HepG2 (cell line): ENCODE data around the gene RPL37. TPM values are rescaled to one million over a fixed set of nuclear protein-coding genes. Genes with fewer than 3 reads are reported as not detected.

Experiments
- AGO1 ChIP-seq: fragments of 200-400 bp; formaldehyde crosslinking; IDR thresholded peaks from 2 replicates; pipeline ENCODE4 v1.6.1; 2017; ENCODE audit warnings: mild to moderate bottlenecking, low read depth, low read length, moderate library complexity; ENCODE audit not compliant: poor library complexity, severe bottlenecking
- HMGA1 ChIP-seq: sonication (generic); formaldehyde crosslinking; conservative IDR thresholded peaks from 2 replicates; pipeline ENCODE4 v1.4.0; 2020; ENCODE audit warnings: missing genetic modification reagents
- MEIS1 ChIP-seq: sonication (generic); formaldehyde crosslinking; IDR thresholded peaks from 2 replicates; pipeline ENCODE4 v1.9.0; 2021; ENCODE audit warnings: mild to moderate bottlenecking, missing genetic modification reagents, moderate library complexity, borderline replicate concordance
- MIER2 ChIP-seq: IDR thresholded peaks from 2 replicates; pipeline ENCODE4 v1.6.1; 2016; ENCODE audit warnings: missing biosample characterization, missing genetic modification reagents
- NFE2L2 ChIP-seq: fragments of 150-350 bp; IDR thresholded peaks from 2 replicates; pipeline ENCODE4 v1.6.1; 2014; ENCODE audit warnings: low read length
- NFYB ChIP-seq: sonication (generic); formaldehyde crosslinking; IDR thresholded peaks from 2 replicates; pipeline ENCODE4 v1.4.0; 2020; ENCODE audit warnings: missing genetic modification reagents
- NR2F1 ChIP-seq, 2 experiments: fragments of 450-650 bp in 1 of 2; formaldehyde crosslinking in 1 of 2; IDR thresholded peaks; 2 replicates each; pipeline versions ENCODE4 v1.5.0 to v1.6.1; 2016 to 2020; ENCODE audit warnings: mild to moderate bottlenecking in 1 of 2, missing compliant biosample characterization in 1 of 2, missing genetic modification reagents in 1 of 2, moderate library complexity in 1 of 2
- RARA ChIP-seq: IDR thresholded peaks from 2 replicates; pipeline ENCODE4 v1.6.1; 2016; ENCODE audit warnings: missing genetic modification reagents, missing compliant biosample characterization
- SAFB2 ChIP-seq: sonication (generic); formaldehyde crosslinking; IDR thresholded peaks from 2 replicates; pipeline ENCODE4 v1.5.1; 2020; ENCODE audit warnings: missing genetic modification reagents, low read depth, mild to moderate bottlenecking, borderline replicate concordance
- TIGD3 ChIP-seq: sonication (generic); formaldehyde crosslinking; IDR thresholded peaks from 2 replicates; pipeline ENCODE4 v1.5.1; 2020; ENCODE audit warnings: mild to moderate bottlenecking, missing genetic modification reagents, borderline replicate concordance
- ZBTB2 ChIP-seq: sonication (generic); formaldehyde crosslinking; IDR thresholded peaks from 2 replicates; pipeline ENCODE4 v1.8.0; 2022; ENCODE audit warnings: low read depth, missing genetic modification reagents
- ZNF646 ChIP-seq: sonication (generic); formaldehyde crosslinking; IDR thresholded peaks from 2 replicates; pipeline ENCODE4 v1.9.0; 2021; ENCODE audit warnings: mild to moderate bottlenecking, missing genetic modification reagents
- ZNF766 ChIP-seq: sonication (generic); formaldehyde crosslinking; IDR thresholded peaks from 2 replicates; pipeline ENCODE4 v1.5.0; 2020; ENCODE audit warnings: missing genetic modification reagents, borderline replicate concordance
- polyA plus RNA-seq, 8 experiments: library from polyadenylated mRNA; depleted of rRNA in 3 of 8; stranded (reverse) in 7 of 8; unstranded in 1 of 8; fragments of >200 nt; fragmentation: Illumina TruSeq in 4 of 8; extraction: Trizol in 4 of 8; gene quantifications; 2 replicates each; pipeline versions ENCODE4 v1.2.1 to v1.2.3, GENCODE V29; 2011 to 2016; ENCODE audit warnings: low read depth in 4 of 8, missing spikeins in 1 of 8, mixed read lengths in 1 of 8; ENCODE audit not compliant: insufficient read depth in 1 of 8
- total RNA-seq, 5 experiments: library from RNA; depleted of rRNA; stranded (reverse); fragments of >200 nt; fragmentation: Illumina TruSeq; extraction: Trizol; gene quantifications; 2 replicates each; pipeline ENCODE4 v1.2.3, GENCODE V29; 2016; ENCODE audit warnings: low read depth in 1 of 5
- TF ChIP-seq, protein P1 (sequence below): sonication (generic); formaldehyde crosslinking; conservative IDR thresholded peaks from 2 replicates; pipeline ENCODE4 v1.8.0; 2022; ENCODE audit warnings: mild to moderate bottlenecking, moderate library complexity, missing genetic modification reagents

The RPL37 gene
- total and polyA plus RNA-seq, 2 of the 13 experiments (the other 11 are each of a cell fraction or from before 2014, with no cell fraction given) = 1,981 to 3,367 TPM

DNA sequence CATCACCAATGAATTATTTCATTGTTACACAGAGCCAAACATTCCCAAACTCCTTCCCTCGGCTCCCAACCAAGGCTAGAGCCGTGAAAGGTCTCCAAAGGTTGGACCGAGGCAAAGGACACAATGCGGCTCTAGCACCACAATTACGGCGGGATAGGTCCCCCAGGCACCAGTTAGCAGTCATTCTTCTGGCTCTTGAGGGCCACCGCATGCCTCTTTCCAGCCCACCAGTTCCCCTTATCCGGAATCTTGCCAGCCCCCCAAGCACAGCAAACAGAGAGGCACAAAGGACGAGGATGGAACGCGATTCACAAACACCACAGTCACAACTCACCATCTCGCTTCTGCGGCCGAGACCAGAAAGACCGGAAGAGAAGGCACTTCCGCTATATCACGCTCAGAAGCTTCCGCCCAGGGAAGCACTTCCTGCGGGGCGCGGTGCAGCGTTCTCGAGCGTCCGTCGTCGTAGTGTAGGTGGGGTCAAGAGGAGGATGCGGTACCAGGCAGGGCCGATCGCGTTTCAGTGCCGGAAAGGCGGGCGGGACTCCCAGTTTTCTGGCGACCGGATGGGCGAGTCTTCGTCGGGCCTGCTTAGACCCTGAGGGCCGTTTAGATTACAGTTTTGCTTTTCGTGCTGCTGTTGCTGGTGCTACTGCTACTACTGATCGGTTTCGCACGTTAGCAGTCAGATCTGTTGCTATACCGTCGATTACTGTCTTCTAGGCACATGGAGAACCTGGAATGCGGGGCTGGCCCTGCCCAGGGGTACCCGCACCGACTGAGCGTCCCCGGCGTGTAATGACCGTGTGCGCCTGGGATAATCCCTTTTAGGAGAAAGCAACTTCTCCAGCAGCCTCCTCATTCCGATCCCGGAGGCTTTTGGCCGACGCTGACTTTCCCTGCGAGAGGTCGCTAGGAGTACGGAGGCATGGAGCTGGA lies at the start of gene RPL37 (continued):
- TF ChIP-seq, protein P1, sequence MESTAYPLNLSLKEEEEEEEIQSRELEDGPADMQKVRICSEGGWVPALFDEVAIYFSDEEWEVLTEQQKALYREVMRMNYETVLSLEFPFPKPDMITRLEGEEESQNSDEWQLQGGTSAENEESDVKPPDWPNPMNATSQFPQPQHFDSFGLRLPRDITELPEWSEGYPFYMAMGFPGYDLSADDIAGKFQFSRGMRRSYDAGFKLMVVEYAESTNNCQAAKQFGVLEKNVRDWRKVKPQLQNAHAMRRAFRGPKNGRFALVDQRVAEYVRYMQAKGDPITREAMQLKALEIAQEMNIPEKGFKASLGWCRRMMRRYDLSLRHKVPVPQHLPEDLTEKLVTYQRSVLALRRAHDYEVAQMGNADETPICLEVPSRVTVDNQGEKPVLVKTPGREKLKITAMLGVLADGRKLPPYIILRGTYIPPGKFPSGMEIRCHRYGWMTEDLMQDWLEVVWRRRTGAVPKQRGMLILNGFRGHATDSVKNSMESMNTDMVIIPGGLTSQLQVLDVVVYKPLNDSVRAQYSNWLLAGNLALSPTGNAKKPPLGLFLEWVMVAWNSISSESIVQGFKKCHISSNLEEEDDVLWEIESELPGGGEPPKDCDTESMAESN (CRISPR knock-in tag) = peak; percentile 86
- TF ChIP-seq NFE2L2 = no peak
- no peak for TF ChIP-seq HMGA1 (CRISPR knock-in tag)
- TF ChIP-seq ZBTB2 (CRISPR knock-in tag) = peak; percentile 89; the same call in 1 of the 2 replicates
- TF ChIP-seq ZNF646 (CRISPR knock-in tag) = no peak
- peak; percentile 70 for TF ChIP-seq RARA (CRISPR knock-in tag)
- TF ChIP-seq TIGD3 (CRISPR knock-in tag) = peak; percentile 62
- no peak for TF ChIP-seq ZNF766
- TF ChIP-seq MEIS1 (CRISPR knock-in tag) = 0 out of 2 replicates have a peak, but pooled peaks have one; percentile 25
- peak in 1 of 2 experiments; percentile 65; a peak in 2 of 4 replicates for TF ChIP-seq NR2F1 (CRISPR knock-in tag; IDR thresholded peaks at IDR 0.05)
- no peak for TF ChIP-seq AGO1
- peak; percentile 11; the same call in 1 of the 2 replicates for TF ChIP-seq NFYB (CRISPR knock-in tag)
- TF ChIP-seq SAFB2 (CRISPR knock-in tag) = peak; percentile 42; the same call in 1 of the 2 replicates
- peak; percentile 89 for TF ChIP-seq MIER2 (CRISPR knock-in tag)
